Right hindlimb (tissue), 1 donor: ENCODE results near the gene FAM3D.
A peak's percentile ranks its signal among the peaks of the same experiment; 100 is the strongest.

Source experiments
- DNase-seq: peaks from one replicate; pipeline ENCODE4 v3.0.0-alpha.2; 2018

FAM3D gene

GRCh38 chr3:58625196-58625824 is 41.3 kb downstream of the FAM3D start:
- no peak for DNase-seq

GRCh38 chr3:58624550-58624949 is 42.0 kb downstream of the FAM3D start:
- DNase-seq, result no peak

- no peak for DNase-seq
Measured at GRCh38 chr3:58623961-58624360, 42.6 kb downstream of the FAM3D start.

GRCh38 chr3:58623478-58623877 is 43.1 kb downstream of the FAM3D start:
- no peak for DNase-seq

GRCh38 chr3:58622892-58623291 is 43.7 kb downstream of the FAM3D start:
- no peak for DNase-seq

GRCh38 chr3:58622436-58622835 is 44.1 kb downstream of the FAM3D start:
- DNase-seq, result no peak

- DNase-seq, result no peak
Measured at GRCh38 chr3:58621086-58621830, 45.3 kb downstream of the FAM3D start.

GRCh38 chr3:58620421-58620820 is 46.2 kb downstream of the FAM3D start:
- DNase-seq, result peak; percentile 62

GRCh38 chr3:58617338-58617761 is 49.2 kb downstream of the FAM3D start:
- DNase-seq, result peak; percentile 49

- DNase-seq, result no peak
Measured at GRCh38 chr3:58613236-58614132, 53.1 kb downstream of the FAM3D start.

GRCh38 chr3:58612830-58613229 is 53.7 kb downstream of the FAM3D start:
- no peak for DNase-seq

- DNase-seq, result peak; percentile 8
Measured at GRCh38 chr3:58609990-58610389, 56.6 kb downstream of the FAM3D start.

- peak; percentile 9 for DNase-seq
Measured at GRCh38 chr3:58608648-58609047, 57.9 kb downstream of the FAM3D start.

GRCh38 chr3:58607816-58608215 is 58.8 kb downstream of the FAM3D start:
- peak; percentile 4 for DNase-seq

- no peak for DNase-seq
Measured at GRCh38 chr3:58606693-58607092, 59.9 kb downstream of the FAM3D start.

GRCh38 chr3:58604031-58604430 is 62.5 kb downstream of the FAM3D start:
- DNase-seq, result no peak

GRCh38 chr3:58603606-58604005 is 63.0 kb downstream of the FAM3D start:
- DNase-seq, result no peak

- no peak for DNase-seq
Measured at GRCh38 chr3:58597770-58598310, 68.7 kb downstream of the FAM3D start.

GRCh38 chr3:58596834-58597518 is 69.6 kb downstream of the FAM3D start:
- no peak for DNase-seq

GRCh38 chr3:58594117-58594516 is 72.5 kb downstream of the FAM3D start:
- no peak for DNase-seq

GRCh38 chr3:58591517-58592510 is 74.8 kb downstream of the FAM3D start:
- DNase-seq, result no peak
